Measurements from ENCODE around the gene AIG1.

GRCh38 chr6:143015300-143015706, 45.4 kb upstream of the AIG1 start:
- TF ChIP-seq EZH2phosphoT487 (IDR thresholded peaks at IDR 0.05; ENCODE audit: insufficient read depth, low read depth) = no peak
- no peak for TF ChIP-seq EZH2 (IDR thresholded peaks at IDR 0.05; ENCODE audit: insufficient read depth, poor library complexity, severe bottlenecking)

All from GM23248 (cell line).